PC-3 (cell line): ENCODE results near the gene CLTCL1.
"Not testable (repeated sequence)": the region's sequence is repeated elsewhere in the genome, so short reads cannot be mapped to it uniquely, and the experiment has no call there.

Source experiments
- EZH2 ChIP-seq: fragments of 300-600 bp; sonication (generic); IDR thresholded peaks from one replicate; pipeline ENCODE4 v1.6.1; 2017; ENCODE audit warnings: antibody characterized with exemption, mild to moderate bottlenecking, low read length; ENCODE audit not compliant: unreplicated experiment
- TF ChIP-seq, protein P1 (sequence below): fragments of 300-600 bp; sonication (generic); conservative IDR thresholded peaks from 2 replicates; pipeline ENCODE4 v1.5.1; 2017; ENCODE audit warnings: antibody characterized with exemption, low read depth, mild to moderate bottlenecking, low read length

DNA sequence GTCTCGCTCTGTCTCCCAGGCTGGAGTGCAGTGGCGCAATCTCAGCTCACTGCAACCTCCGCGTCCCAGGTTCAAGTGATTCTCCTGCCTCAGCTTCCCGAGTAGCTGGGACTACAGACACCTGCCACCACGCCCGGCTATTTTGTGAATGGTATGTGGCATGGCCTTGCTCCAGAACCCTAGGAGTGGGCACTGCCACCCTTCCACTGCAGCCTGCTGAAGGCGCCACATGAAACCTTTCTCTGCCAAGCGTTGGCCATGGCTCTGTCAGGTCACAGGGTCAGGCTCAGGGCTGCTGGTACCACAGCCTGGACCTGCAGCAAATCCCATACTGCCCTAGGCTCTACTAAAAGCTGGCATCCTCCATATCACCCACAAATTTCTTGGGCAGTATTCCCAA is 135.4 kb downstream of the CLTCL1 start:
- TF ChIP-seq, protein P1, sequence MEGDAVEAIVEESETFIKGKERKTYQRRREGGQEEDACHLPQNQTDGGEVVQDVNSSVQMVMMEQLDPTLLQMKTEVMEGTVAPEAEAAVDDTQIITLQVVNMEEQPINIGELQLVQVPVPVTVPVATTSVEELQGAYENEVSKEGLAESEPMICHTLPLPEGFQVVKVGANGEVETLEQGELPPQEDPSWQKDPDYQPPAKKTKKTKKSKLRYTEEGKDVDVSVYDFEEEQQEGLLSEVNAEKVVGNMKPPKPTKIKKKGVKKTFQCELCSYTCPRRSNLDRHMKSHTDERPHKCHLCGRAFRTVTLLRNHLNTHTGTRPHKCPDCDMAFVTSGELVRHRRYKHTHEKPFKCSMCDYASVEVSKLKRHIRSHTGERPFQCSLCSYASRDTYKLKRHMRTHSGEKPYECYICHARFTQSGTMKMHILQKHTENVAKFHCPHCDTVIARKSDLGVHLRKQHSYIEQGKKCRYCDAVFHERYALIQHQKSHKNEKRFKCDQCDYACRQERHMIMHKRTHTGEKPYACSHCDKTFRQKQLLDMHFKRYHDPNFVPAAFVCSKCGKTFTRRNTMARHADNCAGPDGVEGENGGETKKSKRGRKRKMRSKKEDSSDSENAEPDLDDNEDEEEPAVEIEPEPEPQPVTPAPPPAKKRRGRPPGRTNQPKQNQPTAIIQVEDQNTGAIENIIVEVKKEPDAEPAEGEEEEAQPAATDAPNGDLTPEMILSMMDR = not testable (repeated sequence)
- TF ChIP-seq EZH2 = not testable (repeated sequence)
